ENCODE results near the gene PGP. TPM values are rescaled to one million over a fixed set of nuclear protein-coding genes. Genes with fewer than 3 reads are reported as not detected.
A peak's percentile ranks its signal among the peaks of the same experiment; 100 is the strongest.

PGP gene
- total and polyA plus RNA-seq, 8 donors: 9.3 to 90.4 (median 11.3) TPM

- TF ChIP-seq POLR2A (IDR thresholded peaks at IDR 0.05) (no peak), EP300 (IDR thresholded peaks at IDR 0.05) (no peak), POLR2AphosphoS5 (IDR thresholded peaks at IDR 0.05) (no peak), CTCF (IDR thresholded peaks at IDR 0.05) (no peak)
- H3K4me3 ChIP-seq: no peak overlapping the region
- peak in 1 of 2 donors; percentile 47 for DNase-seq
Observed at GRCh38 chr16:2237493-2238149, 23.0 kb upstream of the PGP start.

GRCh38 chr16:2237102-2237482 lies 22.5 kb upstream of the PGP start:
- 3 to 8% (median 7%) methylated on average over 20 to 40 of the region's 40 CpGs for WGBS, 5 donors
- intact Hi-C loops (cut with DNase I; ENCODE audit: low total_unique reads): no loop called here
- H3K27me3 ChIP-seq: peaks cover 5 to 45% (median 28%) of the 10 kb centered on the region in 3 donors
- peak overlapping the region in 3 of 4 donors; percentile 22 to 34 (median 25) for H3K4me3 ChIP-seq
- no peak overlapping the region for H3K27ac ChIP-seq
- TF ChIP-seq EP300 (IDR thresholded peaks at IDR 0.05) (no peak), POLR2A (IDR thresholded peaks at IDR 0.05) (no peak), CTCF (IDR thresholded peaks at IDR 0.05) (no peak), POLR2AphosphoS5 (IDR thresholded peaks at IDR 0.05) (no peak)
- no peak for DNase-seq
- peaks cover 18 to 32% (median 24%) of the 10 kb centered on the region in 4 donors for H3K4me1 ChIP-seq
- no peaks in the 10 kb centered on the region for H3K9me3 ChIP-seq
- peaks cover 32 to 66% (median 62%) of the 10 kb centered on the region in 4 donors for H3K36me3 ChIP-seq

More at GRCh38 chr16:2237493-2238149, 23.0 kb upstream of the PGP start:
- Histone ChIP-seq H3K9me3 (no peaks in the 10 kb centered on the region), H3K27me3 (peaks cover 5 to 45% (median 28%) of the 10 kb centered on the region in 3 donors), H3K4me1 (peaks cover 18 to 32% (median 24%) of the 10 kb centered on the region in 4 donors), H3K36me3 (peaks cover 31 to 66% (median 62%) of the 10 kb centered on the region in 4 donors), H3K27ac (no peak overlapping the region)
- intact Hi-C loops (cut with DNase I; ENCODE audit: low total_unique reads): no loop called here
- 11 to 17% (median 13%) methylated on average over 33 to 65 of the region's 65 CpGs; no CpG with 5 or more reads in 1 of the 5 donors for WGBS, 5 donors

- intact Hi-C loops (cut with DNase I; ENCODE audit: low total_unique reads): no loop called here
- H3K36me3 ChIP-seq: peaks cover 38 to 66% (median 62%) of the 10 kb centered on the region in 4 donors
- 2 to 11% (median 7%) methylated on average over 25 to 64 of the region's 64 CpGs for WGBS, 5 donors
- peak within 1 kb of the TSS; percentile 9 to 34 (median 24) for H3K4me3 ChIP-seq
- H3K4me1 ChIP-seq: peaks cover 18 to 32% (median 24%) of the 10 kb centered on the region in 4 donors
- no peak within 1 kb of the TSS for H3K27ac ChIP-seq
- TF ChIP-seq POLR2AphosphoS5 (IDR thresholded peaks at IDR 0.05): no peak
- no peaks in the 10 kb centered on the region for H3K9me3 ChIP-seq
- H3K27me3 ChIP-seq: peaks cover 5 to 45% (median 28%) of the 10 kb centered on the region in 3 donors
- DNase-seq: peak; percentile 47 to 73
Observed at GRCh38 chr16:2236337-2237101, 21.9 kb upstream of the PGP start, which contains the start of gene DNASE1L2. Gene DNASE1L2, plus strand, starts transcription at chr16:2236444. Its CDS starts 373 bp downstream, at chr16:2236817.

- DNase-seq: no peak
- no peak for TF ChIP-seq POLR2A (IDR thresholded peaks at IDR 0.05)
- no peak for TF ChIP-seq POLR2AphosphoS5 (IDR thresholded peaks at IDR 0.05)
- TF ChIP-seq EP300 (IDR thresholded peaks at IDR 0.05): no peak
- no peak for TF ChIP-seq CTCF (IDR thresholded peaks at IDR 0.05)
- Histone ChIP-seq H3K27me3 (peaks cover 5 to 45% (median 28%) of the 10 kb centered on the region in 3 donors), H3K36me3 (peaks cover 43 to 67% (median 62%) of the 10 kb centered on the region in 4 donors), H3K4me1 (peaks cover 18 to 32% (median 24%) of the 10 kb centered on the region in 4 donors), H3K27ac (no peak overlapping the region), H3K9me3 (no peaks in the 10 kb centered on the region), H3K4me3 (peak overlapping the region in 1 of 4 donors; percentile 34)
- intact Hi-C loops (cut with DNase I; ENCODE audit: low total_unique reads): no loop called here
- WGBS, 5 donors: 62 to 74% (median 69%) methylated on average over 16 to 19 of the region's 19 CpGs
Observed at GRCh38 chr16:2235695-2236336, 21.2 kb upstream of the PGP start.
